ENCODE data around the gene CDKAL1.

Gene CDKAL1

DNA sequence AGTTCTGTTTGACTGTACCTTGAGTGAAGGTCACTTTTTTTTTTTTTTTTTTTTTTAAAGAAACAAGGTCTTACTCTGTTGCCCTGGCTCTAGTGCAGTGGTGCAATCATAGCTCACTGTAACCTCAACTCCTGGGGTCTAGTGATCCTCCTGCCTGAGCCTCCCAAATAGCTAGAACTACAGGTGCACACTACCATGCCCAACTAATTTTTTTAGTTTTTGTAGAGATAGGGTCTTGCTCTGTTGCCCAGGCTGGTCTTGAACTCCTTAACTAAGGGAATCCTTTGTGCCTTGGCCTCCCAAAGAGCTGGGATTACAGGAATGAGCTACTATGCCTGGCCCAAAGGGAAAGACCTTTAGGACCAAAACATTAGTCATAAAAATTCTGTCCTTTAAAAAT lies 413.7 kb downstream of the CDKAL1 start:
- DNase-seq (ENCODE audit: low spot score) (no peak), FAIRE-seq (no peak)

DNA sequence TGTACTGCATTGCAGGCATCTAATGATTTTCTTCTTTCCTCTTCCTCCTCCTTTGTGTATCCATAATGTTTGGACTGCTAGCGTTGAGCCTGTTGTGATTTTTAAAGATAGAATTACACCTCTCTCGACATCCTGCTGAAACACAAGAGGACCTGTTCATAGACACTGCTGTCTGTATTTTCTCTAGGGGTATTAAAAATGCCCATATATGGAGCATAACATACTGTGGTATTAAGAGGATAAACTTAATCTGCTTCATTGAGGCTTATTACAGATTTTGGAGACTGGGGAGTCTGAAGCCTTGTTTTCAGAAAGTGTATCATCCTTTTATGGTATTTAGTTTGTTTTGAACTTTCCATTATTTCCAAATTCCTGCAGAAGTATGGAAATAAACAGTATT lies 414.3 kb downstream of the CDKAL1 start:
- FAIRE-seq, result no peak
- no peak for DNase-seq (ENCODE audit: low spot score)

DNA sequence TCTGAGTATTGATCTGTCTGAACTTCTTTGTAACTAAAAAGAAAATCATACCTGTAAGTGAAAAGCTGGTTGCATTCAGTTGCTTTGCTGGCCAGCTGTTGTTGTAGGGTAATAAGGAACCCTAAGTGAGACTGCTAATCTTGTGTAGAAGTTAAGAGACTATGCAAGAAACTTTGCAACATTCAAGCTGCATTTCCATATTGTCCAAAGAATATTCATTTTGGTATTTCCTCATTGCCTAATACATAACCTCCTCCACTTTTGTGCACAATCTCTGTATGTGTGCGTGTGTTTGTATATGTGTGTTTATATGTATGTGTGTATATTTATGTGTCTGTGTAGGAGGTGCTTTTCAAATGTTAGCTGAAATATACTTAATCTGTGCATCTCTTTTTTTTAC lies 414.9 kb downstream of the CDKAL1 start:
- DNase-seq (ENCODE audit: low spot score), result no peak
- FAIRE-seq, result no peak

DNA sequence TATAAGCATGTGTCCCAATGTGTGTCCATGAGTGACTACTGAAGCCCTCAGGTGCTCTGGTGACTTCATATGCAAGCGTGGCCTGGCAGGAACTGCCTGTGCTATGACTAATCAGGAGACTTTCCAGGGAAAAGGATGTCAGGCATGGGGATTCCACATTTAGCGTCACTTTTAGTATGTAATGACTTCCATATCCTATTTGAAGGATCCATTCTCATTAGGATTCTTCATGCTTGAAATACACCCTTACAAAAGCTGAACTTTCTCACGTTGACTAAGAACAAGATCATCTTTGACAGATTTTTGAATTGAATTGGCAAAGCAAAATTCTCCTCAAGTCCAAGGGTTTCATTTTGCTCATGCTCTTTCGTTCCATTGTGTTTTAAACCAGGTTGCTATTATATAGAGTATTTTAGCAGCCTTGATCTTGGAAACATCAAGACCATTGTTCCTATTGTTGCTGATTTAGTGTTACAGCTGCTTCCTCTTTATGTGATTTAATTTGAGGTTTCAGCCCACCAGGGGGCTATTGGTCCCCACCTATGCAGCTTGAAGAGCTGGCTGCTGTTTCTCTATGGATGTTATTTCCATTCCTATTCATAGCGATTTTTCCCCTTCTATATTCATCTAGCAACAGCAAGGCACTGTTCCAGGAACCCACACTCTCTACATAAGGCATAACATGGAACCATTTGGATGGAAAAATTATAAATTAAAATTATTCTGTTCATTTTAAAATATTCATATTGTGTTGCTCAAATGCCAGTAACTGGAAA lies 418.6 kb downstream of the CDKAL1 start:
- peak; percentile 62 for FAIRE-seq
- DNase-seq (ENCODE audit: low spot score), result peak; percentile 78

DNA sequence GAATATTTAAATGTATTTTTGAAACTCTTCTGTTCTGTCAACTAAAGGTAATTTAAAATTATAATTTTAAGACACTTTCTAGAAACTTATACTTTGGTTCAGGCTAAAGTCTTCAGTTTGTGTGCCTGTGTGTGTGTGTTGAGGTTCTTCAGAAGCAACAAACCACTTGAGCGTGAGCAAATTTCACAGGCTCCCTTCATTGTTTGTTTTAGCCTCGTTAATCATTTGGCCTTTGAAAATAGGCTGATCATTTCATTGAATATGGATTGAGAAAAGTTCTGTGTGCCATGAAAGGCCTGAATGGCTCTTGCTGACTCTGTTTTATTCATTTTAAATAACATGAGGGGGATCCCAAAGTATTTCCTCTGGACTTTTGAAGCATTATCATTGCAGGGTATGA lies 420.1 kb downstream of the CDKAL1 start:
- DNase-seq (ENCODE audit: low spot score) (no peak), FAIRE-seq (no peak)

DNA sequence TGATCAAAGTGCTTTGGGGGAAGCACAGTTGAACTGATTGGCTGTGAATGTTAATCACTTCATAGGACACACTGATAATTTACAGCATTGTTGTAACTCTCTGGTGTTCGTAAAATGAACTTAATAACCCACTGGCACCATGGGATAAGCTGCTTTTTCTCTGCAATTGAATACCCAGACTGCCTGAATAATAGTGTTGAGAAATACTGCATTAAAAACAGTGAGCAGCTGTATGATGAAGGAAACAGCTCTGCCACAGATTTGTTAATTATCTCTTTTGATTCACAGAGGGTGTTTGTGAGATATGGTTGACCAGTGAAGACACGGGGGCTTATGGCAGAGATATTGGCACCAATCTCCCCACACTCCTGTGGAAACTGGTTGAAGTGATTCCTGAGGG lies 420.9 kb downstream of the CDKAL1 start:
- no peak for DNase-seq (ENCODE audit: low spot score)
- FAIRE-seq, result no peak

DNA sequence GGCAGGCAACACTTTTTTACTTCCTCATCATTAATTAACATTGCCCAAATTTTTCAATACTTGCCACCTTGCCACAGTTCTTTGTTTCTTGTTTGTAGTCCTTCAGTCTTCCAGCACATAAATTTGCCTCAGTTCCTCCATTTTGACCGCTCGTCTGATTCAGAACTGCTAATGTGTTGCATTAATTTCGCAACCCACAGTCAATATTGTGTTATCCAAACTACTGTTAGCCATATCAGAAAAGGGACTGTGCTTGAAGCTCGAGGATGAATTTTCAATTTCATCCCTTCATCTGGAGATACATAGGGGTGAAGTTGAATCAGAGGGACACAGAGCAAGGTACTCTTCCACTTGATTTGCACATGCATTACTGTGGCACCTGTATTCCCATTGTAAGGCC lies 421.5 kb downstream of the CDKAL1 start:
- DNase-seq (ENCODE audit: low spot score) (no peak), FAIRE-seq (no peak)

DNA sequence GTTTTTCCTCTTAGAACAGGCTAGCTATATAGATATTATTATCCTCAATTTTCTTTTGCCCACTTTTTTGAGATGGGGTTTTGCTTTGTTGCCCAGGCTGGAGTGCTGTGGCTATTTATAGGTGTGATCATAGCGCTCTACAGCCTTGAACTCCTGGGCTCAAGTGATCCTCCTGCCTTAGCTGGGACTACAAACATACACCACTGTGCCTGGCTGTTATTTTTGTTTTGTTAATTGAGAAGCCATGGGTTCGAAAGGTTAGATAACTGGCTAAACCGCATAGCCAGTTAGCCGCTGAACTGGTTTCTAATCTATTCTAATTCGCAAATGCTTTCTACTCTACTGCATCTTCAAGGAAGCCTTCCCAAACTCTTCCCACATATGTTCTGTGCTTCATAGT lies 425.8 kb downstream of the CDKAL1 start:
- FAIRE-seq, result no peak

DNA sequence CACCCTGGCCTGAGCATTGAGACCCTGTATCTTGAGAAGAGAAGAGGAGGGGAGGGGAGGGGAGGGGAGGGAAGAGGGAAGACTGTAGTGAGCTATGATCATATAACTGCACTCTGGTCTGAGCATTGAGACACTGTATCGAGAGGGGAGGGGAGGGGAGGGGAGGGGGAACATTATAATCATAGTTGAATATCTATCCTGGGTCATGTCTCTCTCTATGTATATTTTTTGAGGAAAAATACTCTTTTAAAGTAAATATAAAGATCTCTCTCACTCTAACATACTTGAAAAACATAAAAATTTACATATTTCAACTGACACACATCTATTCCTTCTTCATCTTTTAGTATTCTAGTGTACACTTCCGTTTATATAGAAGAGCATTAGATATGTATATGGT lies 431.0 kb downstream of the CDKAL1 start:
- FAIRE-seq, result no peak
- no peak for DNase-seq (ENCODE audit: low spot score)

More for the DNA sequence above, 425.8 kb downstream of the CDKAL1 start:
- no peak for DNase-seq (ENCODE audit: low spot score)

DNA sequence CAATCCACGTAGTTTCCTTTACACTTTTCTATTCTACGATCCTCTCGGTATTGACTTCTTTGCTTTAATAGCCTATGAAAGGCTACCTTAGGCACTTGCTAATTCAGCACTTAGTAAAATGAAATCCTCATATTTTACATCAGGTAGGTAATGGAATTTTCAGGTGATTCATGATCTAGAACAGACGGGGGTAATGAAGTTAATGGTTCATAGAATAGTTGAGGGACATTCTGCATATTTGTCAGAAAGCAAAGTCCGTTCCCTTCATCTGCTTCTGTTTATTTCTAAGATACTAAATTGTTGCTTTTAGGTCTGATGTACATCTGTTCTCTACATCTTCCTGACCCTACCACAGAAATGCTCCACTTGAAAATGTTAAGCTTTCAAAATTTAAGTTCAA lies 431.7 kb downstream of the CDKAL1 start:
- DNase-seq (ENCODE audit: low spot score) (no peak), FAIRE-seq (no peak)

DNA sequence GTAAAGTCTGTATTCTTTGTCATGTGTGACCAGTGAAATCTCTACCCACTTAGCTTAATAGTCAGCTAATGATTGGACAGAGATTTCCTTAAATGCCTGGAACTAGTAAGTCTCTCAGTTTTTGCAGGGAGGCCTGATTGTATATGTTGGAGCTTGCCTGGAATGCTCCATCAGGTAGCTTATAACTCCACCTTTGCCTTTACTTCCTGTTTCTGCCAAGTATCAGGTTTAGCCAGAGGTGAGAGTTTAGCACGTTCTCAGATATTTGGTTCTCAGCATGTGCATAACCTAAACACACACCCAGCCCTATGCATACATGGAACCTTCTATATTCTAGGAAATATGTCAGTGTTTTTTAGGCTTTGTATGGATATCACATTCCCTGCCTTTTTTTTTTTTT lies 435.3 kb downstream of the CDKAL1 start:
- no peak for DNase-seq (ENCODE audit: low spot score)
- FAIRE-seq, result no peak

DNA sequence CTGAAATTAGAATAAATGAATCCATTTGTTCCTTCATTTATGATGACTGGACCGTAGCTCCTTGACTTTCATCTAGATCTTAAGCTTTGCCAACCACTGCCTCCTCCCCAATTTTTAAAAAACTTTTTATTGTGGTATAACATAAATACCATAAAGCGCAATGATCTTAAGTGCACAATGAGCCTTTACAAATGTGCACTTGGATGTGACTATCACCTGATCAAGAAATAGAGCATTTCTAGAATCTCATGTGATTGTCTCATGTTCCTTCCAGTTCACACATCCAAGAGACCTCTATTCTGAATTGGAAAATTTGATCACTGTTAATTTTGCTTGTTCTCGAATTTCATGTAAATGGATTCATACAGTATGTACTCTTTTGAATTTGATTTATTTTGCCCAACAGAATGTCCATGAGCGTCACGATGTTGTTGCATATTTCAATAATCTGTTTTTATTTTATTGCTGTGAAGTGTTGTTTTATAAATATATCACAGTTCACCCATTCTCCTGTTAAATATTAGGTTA lies 442.2 kb downstream of the CDKAL1 start:
- FAIRE-seq (no peak), DNase-seq (ENCODE audit: low spot score) (no peak)

DNA sequence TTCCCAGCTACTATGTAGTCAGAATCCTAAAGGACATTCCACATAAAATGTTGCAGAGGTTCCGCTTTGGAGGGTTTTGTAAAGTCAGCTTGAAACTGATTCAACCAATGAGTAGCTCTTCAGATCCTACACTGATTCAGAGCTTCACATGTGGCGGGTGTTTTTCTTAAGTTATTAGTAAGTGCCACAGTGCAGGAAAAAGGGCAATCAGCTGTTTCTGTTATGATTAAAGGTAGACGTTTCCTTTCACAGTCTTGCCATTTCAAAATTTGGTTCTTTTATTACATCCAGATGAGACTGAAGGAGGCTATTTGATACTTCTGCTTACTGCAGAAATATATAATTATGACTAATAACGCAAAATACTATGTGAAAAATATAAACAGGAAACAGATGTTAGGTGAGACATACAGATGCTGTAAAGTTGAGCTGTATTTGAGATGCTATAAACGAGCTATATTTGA lies 443.9 kb downstream of the CDKAL1 start:
- DNase-seq (ENCODE audit: low spot score) (no peak), FAIRE-seq (no peak)

DNA sequence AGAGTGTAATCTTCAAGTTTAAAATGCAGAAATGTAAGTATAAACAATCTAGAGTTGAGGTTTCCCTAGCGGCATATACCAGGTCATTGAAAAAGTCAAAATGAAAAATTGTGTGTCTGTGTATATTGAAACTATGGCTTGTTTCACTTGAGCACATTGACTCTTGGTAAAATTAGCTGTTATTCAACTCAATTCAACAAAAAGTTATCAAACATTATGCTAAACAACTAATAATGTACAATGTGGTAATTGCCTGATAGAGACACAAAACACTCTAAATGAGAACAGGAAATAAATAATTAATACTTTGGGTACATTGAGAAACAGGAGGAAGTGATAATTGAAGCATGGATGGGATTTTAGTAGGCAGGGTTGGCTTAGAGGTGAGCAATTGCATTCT lies 444.8 kb downstream of the CDKAL1 start:
- FAIRE-seq (no peak), DNase-seq (ENCODE audit: low spot score) (no peak)

DNA sequence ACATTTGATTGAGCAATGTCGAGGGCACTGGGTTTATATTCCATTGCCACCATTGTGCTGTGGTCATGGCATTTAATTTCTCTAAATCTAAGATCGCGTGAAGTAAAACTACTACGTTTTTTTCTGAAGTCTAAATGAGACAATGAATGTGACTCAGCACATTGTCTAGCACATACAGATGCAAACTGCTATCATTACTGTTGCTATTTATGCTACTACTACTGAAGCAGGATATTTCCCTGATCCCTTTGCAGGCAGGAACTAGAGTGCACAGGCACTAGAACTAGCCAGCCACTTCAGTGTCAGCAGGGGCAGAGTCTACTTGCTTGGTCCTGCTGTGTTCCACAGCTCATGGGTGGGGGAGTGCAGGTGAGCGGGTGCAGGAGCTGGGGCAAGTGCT lies 449.7 kb downstream of the CDKAL1 start:
- FAIRE-seq (no peak), DNase-seq (ENCODE audit: low spot score) (no peak)

DNA sequence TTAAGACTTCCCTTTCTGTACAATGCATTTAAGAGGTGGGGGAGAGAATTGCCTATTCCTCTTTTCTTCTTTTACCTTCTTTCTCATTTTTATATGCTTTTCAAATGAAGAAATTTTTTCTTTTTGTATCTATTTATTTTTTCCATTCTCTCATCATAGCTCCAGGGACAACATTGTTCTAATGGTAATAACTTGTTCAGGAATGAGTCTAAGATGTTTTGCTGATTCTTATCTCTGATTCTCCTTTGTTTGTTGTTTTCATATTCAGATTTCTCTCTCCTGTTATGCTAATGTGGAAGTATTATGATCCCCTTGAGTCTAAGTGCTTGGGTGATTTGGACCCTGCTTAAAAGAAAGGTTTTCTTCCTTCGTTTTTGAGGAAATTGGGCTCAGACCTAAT lies 451.6 kb downstream of the CDKAL1 start:
- DNase-seq (ENCODE audit: low spot score) (no peak), FAIRE-seq (no peak)

DNA sequence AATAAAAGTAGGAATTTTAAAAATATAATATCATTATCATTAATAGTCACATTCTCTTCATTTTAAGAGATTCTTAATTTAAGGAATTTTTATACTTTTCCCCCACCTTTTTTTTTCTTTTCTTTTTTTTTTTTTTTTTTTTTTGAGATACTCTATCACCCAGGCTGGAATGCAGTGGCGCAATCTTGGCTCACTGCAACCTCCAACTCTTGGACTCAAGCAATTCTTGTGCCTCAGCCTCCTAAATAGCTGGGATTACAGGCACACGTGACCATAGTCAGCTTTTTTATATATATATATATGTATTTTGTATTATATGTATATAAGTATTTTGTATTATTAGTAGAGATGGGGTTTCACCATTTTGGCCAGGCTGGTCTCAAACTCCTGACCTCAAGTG lies 457.7 kb downstream of the CDKAL1 start:
- no peak for FAIRE-seq

DNA sequence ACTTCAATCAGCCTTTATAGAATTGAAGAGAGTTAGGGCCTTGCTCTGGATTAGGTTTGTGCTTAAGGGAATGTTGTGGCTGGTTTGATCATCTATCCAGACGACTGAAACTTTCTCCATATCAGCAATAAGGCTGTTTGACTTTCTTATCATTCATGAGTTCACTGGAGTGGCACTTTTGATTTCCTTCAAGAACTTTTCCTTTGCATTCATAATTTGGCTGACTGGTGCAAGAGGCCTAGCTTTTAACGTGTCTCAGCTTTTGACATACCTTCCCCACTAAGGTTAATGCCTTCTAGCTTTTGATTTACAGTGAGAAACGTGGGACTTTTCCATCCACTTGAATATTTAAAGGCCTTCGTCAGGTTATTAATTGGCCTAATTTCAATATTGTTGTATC lies 461.8 kb downstream of the CDKAL1 start:
- DNase-seq (ENCODE audit: low spot score) (no peak), FAIRE-seq (no peak)

More for the DNA sequence above, 457.7 kb downstream of the CDKAL1 start:
- DNase-seq (ENCODE audit: low spot score), result no peak

DNA sequence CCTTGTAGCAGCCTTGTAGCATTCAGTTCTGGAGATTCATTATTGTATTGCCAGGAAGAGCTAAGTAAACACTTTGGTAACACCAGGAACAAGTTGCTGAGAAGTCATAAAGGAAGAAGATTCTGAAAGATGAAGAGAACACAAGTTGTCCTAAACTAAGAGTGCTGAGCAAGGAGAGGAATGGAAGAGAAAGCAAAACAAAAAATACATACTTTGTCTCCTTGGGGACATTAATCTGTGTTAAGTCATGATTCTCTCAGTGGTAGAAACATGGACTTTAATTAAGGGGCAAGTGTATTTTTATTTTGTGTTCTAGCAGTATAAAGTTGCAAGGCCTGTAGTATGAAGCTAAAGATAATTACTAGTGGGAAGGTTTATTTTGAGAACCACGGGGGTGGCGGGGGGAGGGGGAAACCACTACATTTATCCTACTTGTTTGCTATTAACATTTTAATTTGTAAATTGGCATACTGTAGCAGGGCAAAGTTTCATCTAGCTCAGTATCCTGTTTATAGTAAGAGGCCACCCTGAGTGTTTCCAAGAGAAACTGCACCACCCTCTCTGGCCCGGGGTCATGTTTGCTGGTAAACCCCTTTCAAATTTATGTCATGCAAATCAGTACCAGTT lies 463.0 kb downstream of the CDKAL1 start:
- FAIRE-seq, result no peak
- no peak for DNase-seq (ENCODE audit: low spot score)

DNA sequence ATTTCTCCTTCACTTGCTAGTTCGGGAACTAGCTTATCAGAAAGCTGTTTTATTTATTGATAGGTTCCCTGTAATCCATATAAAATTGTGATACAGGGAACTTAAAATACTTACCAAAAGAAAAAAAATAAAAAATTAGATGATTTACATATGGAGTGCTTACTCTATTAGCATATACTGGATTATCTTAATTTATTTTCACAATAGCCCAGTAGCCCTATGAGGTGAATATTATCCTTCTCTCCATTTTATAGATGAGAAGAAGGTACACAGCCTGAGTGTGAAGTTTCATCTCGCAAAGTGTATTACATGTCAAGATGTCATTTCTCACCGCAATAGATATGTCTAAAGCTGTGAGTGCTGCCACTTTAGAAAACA lies 463.5 kb downstream of the CDKAL1 start:
- no peak for FAIRE-seq
- DNase-seq (ENCODE audit: low spot score), result no peak

DNA sequence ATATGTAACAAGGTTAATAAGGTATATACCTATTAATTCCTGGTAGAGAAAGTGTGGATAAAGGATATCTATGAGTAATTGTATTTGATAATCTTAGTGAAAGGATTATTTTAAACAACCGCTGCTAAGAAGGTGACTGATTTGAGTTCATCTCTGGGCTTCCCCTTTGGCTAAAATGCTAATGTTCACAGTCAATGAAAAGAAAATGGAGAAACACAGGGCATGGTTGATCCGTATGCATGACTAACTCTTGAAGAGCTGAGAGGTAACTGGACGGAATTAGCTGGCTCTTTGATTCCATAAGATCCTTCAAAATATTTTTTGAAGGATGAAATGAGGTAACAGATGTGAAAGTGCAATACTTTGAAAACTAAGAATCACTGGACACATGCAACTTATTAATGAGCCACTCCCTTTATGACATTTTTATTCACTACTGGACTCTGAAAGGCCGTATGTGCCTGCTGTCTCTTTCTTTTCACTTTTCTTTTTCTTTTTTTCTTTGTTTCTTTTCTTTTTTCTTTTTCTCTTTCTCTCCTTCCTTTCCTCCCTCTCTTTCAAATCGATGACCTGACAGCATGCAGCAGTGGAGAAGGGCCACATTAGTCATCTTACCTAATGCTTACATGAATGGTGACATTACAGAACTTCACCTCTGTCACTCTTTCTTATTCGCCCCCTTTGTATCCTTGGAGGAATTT lies 464.6 kb downstream of the CDKAL1 start:
- DNase-seq (ENCODE audit: low spot score) (no peak), FAIRE-seq (no peak)

DNA sequence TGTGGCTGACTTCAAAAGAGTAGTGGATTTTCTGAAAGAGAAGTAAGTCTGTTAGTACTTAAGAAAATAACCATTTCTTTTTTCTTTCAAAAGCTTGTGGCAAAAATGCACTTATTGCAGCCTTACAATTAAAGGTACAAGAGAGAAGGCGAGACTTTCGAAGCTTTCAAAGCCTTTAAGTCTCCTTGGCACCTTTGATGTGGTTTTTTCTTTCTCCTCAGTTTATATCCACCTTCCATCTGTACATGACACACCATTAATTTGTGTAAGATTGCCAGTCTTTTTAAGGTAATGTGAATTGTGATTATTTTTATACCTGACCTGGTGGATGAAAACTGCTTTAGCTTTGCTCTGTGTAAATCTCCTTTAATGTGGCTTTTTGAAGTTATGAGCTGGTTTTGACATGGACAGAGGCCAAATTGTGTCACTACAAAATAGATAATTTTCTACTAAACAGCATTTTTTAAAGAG lies 466.1 kb downstream of the CDKAL1 start:
- FAIRE-seq (no peak), DNase-seq (ENCODE audit: low spot score) (no peak)

Data from RCC 7860 (cell line).